HEK293 (cell line): ENCODE results near the gene PGAP1.

Source experiments
- CTCF ChIP-seq: fragments of 450-650 bp; formaldehyde crosslinking; IDR thresholded peaks from 2 replicates; pipeline ENCODE4 v1.5.1; 2016; ENCODE audit warnings: missing biosample characterization, missing genetic modification characterization
- FEZF1 ChIP-seq: fragments of 450-650 bp; formaldehyde crosslinking; IDR thresholded peaks from 2 replicates; pipeline ENCODE4 v1.5.1; 2016; ENCODE audit warnings: missing biosample characterization, missing genetic modification characterization
- SCRT1 ChIP-seq: fragments of 450-650 bp; formaldehyde crosslinking; IDR thresholded peaks from 2 replicates; pipeline ENCODE4 v1.5.1; 2016; ENCODE audit warnings: missing biosample characterization, missing genetic modification characterization, borderline replicate concordance
- ZBTB6 ChIP-seq: fragments of 450-650 bp; formaldehyde crosslinking; IDR thresholded peaks from 2 replicates; pipeline ENCODE4 v1.5.1; 2017; ENCODE audit warnings: missing biosample characterization, missing genetic modification characterization
- ZBTB8A ChIP-seq: fragments of 450-650 bp; formaldehyde crosslinking; IDR thresholded peaks from 2 replicates; pipeline ENCODE4 v1.5.1; 2016; ENCODE audit warnings: missing biosample characterization, missing genetic modification characterization
- ZNF24 ChIP-seq: fragments of 450-650 bp; formaldehyde crosslinking; IDR thresholded peaks from 2 replicates; pipeline ENCODE4 v1.5.1; 2016; ENCODE audit warnings: missing biosample characterization, missing genetic modification characterization
- ZNF473 ChIP-seq: fragments of 450-650 bp; formaldehyde crosslinking; IDR thresholded peaks from 2 replicates; pipeline ENCODE4 v1.5.1; 2017; ENCODE audit warnings: missing biosample characterization, missing genetic modification characterization
- ZNF529 ChIP-seq: fragments of 450-650 bp; formaldehyde crosslinking; IDR thresholded peaks from 2 replicates; pipeline ENCODE4 v1.5.1; 2017; ENCODE audit warnings: missing genetic modification characterization, missing biosample characterization; ENCODE audit not compliant: insufficient replicate concordance
- ZNF555 ChIP-seq: fragments of 450-650 bp; formaldehyde crosslinking; conservative IDR thresholded peaks from 2 replicates; pipeline ENCODE4 v1.5.1; 2017; ENCODE audit warnings: missing biosample characterization, mild to moderate bottlenecking, missing genetic modification characterization, inconsistent platforms
- ZNF596 ChIP-seq: fragments of 450-650 bp; IDR thresholded peaks from 2 replicates; pipeline ENCODE4 v1.5.0; 2018; ENCODE audit warnings: missing biosample characterization, mild to moderate bottlenecking, missing genetic modification characterization, moderate library complexity
- ZNF623 ChIP-seq: fragments of 450-650 bp; formaldehyde crosslinking; IDR thresholded peaks from 2 replicates; pipeline ENCODE4 v1.5.1; 2016; ENCODE audit warnings: missing biosample characterization, missing genetic modification characterization
- TF ChIP-seq, protein P1 (sequence below): fragments of 450-650 bp; formaldehyde crosslinking; IDR thresholded peaks from 2 replicates; pipeline ENCODE4 v1.5.1; 2016; ENCODE audit warnings: missing biosample characterization, missing genetic modification characterization, low read depth
- TF ChIP-seq, protein P2 (sequence below): fragments of 450-650 bp; formaldehyde crosslinking; IDR thresholded peaks from 2 replicates; pipeline ENCODE4 v1.5.1; 2016; ENCODE audit warnings: missing biosample characterization, missing genetic modification characterization

DNA sequence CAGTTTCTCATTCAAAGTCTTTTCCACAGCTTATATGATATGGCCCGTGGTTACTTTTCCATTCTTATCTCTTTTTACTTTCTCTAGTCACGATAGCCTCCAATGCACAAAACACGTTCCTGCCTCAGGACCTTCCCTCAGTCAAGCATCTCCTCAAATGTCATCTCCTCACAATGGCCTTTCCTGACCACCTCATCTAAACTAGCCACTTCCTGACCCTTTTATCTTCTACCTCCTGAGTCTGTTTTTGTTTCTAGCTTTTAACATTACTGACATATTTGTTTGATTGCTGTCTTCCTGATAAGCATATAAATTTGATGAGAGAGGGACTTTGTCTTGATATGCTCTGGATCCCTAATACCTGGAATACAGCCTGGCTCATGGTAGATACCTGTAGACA, 7.6 kb downstream of the PGAP1 start:
- no peak for TF ChIP-seq CTCF (tag by site-specific recombination)
- TF ChIP-seq ZNF596 (tag by site-specific recombination), result no peak
- no peak for TF ChIP-seq SCRT1 (tag by site-specific recombination)
- TF ChIP-seq ZNF623, result no peak
- no peak for TF ChIP-seq ZNF24
- TF ChIP-seq ZNF529, result no peak
- TF ChIP-seq ZNF555, result no peak
- no peak for TF ChIP-seq ZBTB8A (tag by site-specific recombination)
- TF ChIP-seq, protein P1, sequence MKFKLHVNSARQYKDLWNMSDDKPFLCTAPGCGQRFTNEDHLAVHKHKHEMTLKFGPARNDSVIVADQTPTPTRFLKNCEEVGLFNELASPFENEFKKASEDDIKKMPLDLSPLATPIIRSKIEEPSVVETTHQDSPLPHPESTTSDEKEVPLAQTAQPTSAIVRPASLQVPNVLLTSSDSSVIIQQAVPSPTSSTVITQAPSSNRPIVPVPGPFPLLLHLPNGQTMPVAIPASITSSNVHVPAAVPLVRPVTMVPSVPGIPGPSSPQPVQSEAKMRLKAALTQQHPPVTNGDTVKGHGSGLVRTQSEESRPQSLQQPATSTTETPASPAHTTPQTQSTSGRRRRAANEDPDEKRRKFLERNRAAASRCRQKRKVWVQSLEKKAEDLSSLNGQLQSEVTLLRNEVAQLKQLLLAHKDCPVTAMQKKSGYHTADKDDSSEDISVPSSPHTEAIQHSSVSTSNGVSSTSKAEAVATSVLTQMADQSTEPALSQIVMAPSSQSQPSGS, result no peak
- no peak for TF ChIP-seq FEZF1 (tag by site-specific recombination)
- TF ChIP-seq ZNF473, result no peak
- TF ChIP-seq, protein P2, sequence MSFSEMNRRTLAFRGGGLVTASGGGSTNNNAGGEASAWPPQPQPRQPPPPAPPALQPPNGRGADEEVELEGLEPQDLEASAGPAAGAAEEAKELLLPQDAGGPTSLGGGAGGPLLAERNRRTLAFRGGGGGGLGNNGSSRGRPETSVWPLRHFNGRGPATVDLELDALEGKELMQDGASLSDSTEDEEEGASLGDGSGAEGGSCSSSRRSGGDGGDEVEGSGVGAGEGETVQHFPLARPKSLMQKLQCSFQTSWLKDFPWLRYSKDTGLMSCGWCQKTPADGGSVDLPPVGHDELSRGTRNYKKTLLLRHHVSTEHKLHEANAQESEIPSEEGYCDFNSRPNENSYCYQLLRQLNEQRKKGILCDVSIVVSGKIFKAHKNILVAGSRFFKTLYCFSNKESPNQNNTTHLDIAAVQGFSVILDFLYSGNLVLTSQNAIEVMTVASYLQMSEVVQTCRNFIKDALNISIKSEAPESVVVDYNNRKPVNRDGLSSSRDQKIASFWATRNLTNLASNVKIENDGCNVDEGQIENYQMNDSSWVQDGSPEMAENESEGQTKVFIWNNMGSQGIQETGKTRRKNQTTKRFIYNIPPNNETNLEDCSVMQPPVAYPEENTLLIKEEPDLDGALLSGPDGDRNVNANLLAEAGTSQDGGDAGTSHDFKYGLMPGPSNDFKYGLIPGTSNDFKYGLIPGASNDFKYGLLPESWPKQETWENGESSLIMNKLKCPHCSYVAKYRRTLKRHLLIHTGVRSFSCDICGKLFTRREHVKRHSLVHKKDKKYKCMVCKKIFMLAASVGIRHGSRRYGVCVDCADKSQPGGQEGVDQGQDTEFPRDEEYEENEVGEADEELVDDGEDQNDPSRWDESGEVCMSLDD (tag by site-specific recombination), result no peak
- no peak for TF ChIP-seq ZBTB6
